SK-N-SH (cell line): ENCODE results near the gene TMPRSS2. TPM values are rescaled to one million over a fixed set of nuclear protein-coding genes. Genes with fewer than 3 reads are reported as not detected.

Experiments
- CTCF ChIA-PET: fragments of 300-600, 350-600 bp; formaldehyde crosslinking; extraction: SDS; loops from one replicate; lab custom pipeline; 2021; lab: Yijun Ruan, JAX
- POLR2A ChIA-PET: fragments of 350-600 bp; sonication (Branson Sonifier 250); formaldehyde crosslinking; extraction: SDS; loops from one replicate; lab custom pipeline; 2020; ENCODE audit warnings: antibody characterized with exemption, inconsistent platforms; lab: Yijun Ruan, JAX
- DNase-seq: peaks from one replicate; pipeline ENCODE4 v3.0.0; 2012
- H2AFZ ChIP-seq: fragments of 200-600 bp; sonication (generic); 2 replicates; pipeline ENCODE4 v1.8.1; 2016; ENCODE audit warnings: antibody characterized with exemption, mild to moderate bottlenecking, low read depth
- H3F3A ChIP-seq: fragments of 200-600 bp; sonication (generic); replicated peaks from 2 replicates; pipeline ENCODE3; 2016; ENCODE audit warnings: antibody characterized with exemption, mild to moderate bottlenecking; ENCODE audit not compliant: insufficient read depth
- H3K27ac ChIP-seq, 2 experiments: fragments of 200-500 bp in 1 of 2; fragments of 200-600 bp in 1 of 2; sonication (Bioruptor generic) in 1 of 2; sonication (generic), shearing (Covaris generic) in 1 of 2; 2 replicates each; pipeline versions ENCODE4 v1.5.1 to v1.6.1; 2014 to 2016; ENCODE audit warnings: low read depth in 2 of 2, inconsistent platforms in 1 of 2, low read length in 1 of 2, mild to moderate bottlenecking in 1 of 2, mixed read lengths in 1 of 2
- H3K27me3 ChIP-seq: fragments of 200-600 bp; sonication (generic), shearing (Covaris generic); 2 replicates; pipeline ENCODE4 v1.6.1; 2016; ENCODE audit warnings: mixed run types; ENCODE audit not compliant: insufficient read depth
- H3K36me3 ChIP-seq, 2 experiments: fragments of 200-500 bp in 1 of 2; fragments of 200-600 bp in 1 of 2; sonication (Bioruptor generic) in 1 of 2; sonication (generic) in 1 of 2; replicated peaks in 1 of 2; 2 replicates each; pipeline versions ENCODE3 to v1.5.1; 2014 to 2016; ENCODE audit warnings: low read length in 1 of 2, mild to moderate bottlenecking in 1 of 2; ENCODE audit not compliant: insufficient read depth in 2 of 2, control insufficient read depth in 1 of 2
- H3K4me1 ChIP-seq, 2 experiments: fragments of 200-500 bp in 1 of 2; fragments of 200-600 bp in 1 of 2; sonication (Bioruptor generic) in 1 of 2; sonication (generic), shearing (Covaris generic) in 1 of 2; 2 replicates each; pipeline versions ENCODE4 v1.5.1 to v1.6.1; 2014 to 2016; ENCODE audit warnings: low read depth in 1 of 2, low read length in 1 of 2, mixed run types in 1 of 2; ENCODE audit not compliant: insufficient read depth in 2 of 2, control insufficient read depth in 1 of 2
- H3K4me2 ChIP-seq: fragments of 200-600 bp; sonication (generic), shearing (Covaris generic); 2 replicates; pipeline ENCODE4 v1.6.1; 2017; ENCODE audit warnings: mixed run types
- H3K4me3 ChIP-seq, 2 experiments: fragments of 200-500 bp in 1 of 2; fragments of 200-600 bp in 1 of 2; sonication (Bioruptor generic) in 1 of 2; sonication (generic), shearing (Covaris generic) in 1 of 2; 2 replicates each; pipeline versions ENCODE4 v1.5.1 to v1.8.1; 2014 to 2016; ENCODE audit warnings: low read depth in 2 of 2, inconsistent platforms in 1 of 2, low read length in 1 of 2, mild to moderate bottlenecking in 1 of 2, mixed read lengths in 1 of 2, moderate library complexity in 1 of 2
- H3K79me2 ChIP-seq: fragments of 200-600 bp; sonication (generic); 2 replicates; pipeline ENCODE4 v1.8.1; 2017; ENCODE audit warnings: mild to moderate bottlenecking; ENCODE audit not compliant: insufficient read depth
- H3K9ac ChIP-seq: fragments of 200-600 bp; sonication (generic); 2 replicates; pipeline ENCODE4 v1.6.1; 2017; ENCODE audit warnings: mixed run types
- H3K9me2 ChIP-seq: fragments of 200-600 bp; sonication (generic); 2 replicates; pipeline ENCODE4 v1.6.1; 2017; ENCODE audit warnings: mixed run types
- H3K9me3 ChIP-seq: fragments of 200-600 bp; sonication (generic); 2 replicates; pipeline ENCODE4 v1.6.1; 2017; ENCODE audit warnings: mixed run types, mild to moderate bottlenecking, moderate library complexity
- H4K20me1 ChIP-seq: fragments of 200-600 bp; sonication (generic); 2 replicates; pipeline ENCODE4 v1.6.1; 2017; ENCODE audit warnings: mild to moderate bottlenecking, mixed run types; ENCODE audit not compliant: insufficient read depth
- ELF1 ChIP-seq: IDR thresholded peaks from 2 replicates; pipeline ENCODE4 v1.4.0; 2012
- FOSL2 ChIP-seq: IDR thresholded peaks from 2 replicates; pipeline ENCODE4 v1.4.0; 2012; ENCODE audit warnings: low read depth, mild to moderate bottlenecking, moderate library complexity, borderline replicate concordance
- FOXJ3 ChIP-seq: sonication (generic); formaldehyde crosslinking; IDR thresholded peaks from 2 replicates; pipeline ENCODE4 v1.5.1; 2020; ENCODE audit warnings: mild to moderate bottlenecking, missing genetic modification reagents
- FOXM1 ChIP-seq: IDR thresholded peaks from 2 replicates; pipeline ENCODE4 v1.4.0; 2012; ENCODE audit warnings: low read depth, mild to moderate bottlenecking
- IRF3 ChIP-seq: fragments of 150-350 bp; IDR thresholded peaks from 2 replicates; pipeline ENCODE4 v1.6.1; 2016; ENCODE audit warnings: mild to moderate bottlenecking, low read depth, low read length
- MEF2A ChIP-seq: IDR thresholded peaks from 2 replicates; pipeline ENCODE4 v1.4.0; 2012; ENCODE audit warnings: low read depth, borderline replicate concordance
- RCOR1 ChIP-seq: fragments of 150-350 bp; IDR thresholded peaks from 2 replicates; pipeline ENCODE4 v1.6.1; 2017; ENCODE audit warnings: antibody characterized with exemption, low read length
- RXRA ChIP-seq: IDR thresholded peaks from 2 replicates; pipeline ENCODE4 v1.4.0; 2012; ENCODE audit warnings: low read depth, mild to moderate bottlenecking, borderline replicate concordance
- SMC3 ChIP-seq: IDR thresholded peaks from 2 replicates; pipeline ENCODE4 v1.6.1; 2012; ENCODE audit warnings: low read depth, low read length, improper control_type of control experiment
- TAF1 ChIP-seq: IDR thresholded peaks from 2 replicates; pipeline ENCODE4 v1.6.1; 2012; ENCODE audit warnings: low read depth, mild to moderate bottlenecking, low read length, moderate library complexity, borderline replicate concordance
- whole genome bisulfite sequencing: methylation state at CpG from one replicate; pipeline ENCODE4 v1.1.6; 2017; ENCODE audit warnings: low lambda C conversion rate; 5-methylcytosine and 5-hydroxymethylcytosine counted together
- polyA plus RNA-seq, 3 experiments: library from polyadenylated mRNA; depleted of rRNA; stranded (reverse); fragments of >200 nt; gene quantifications; 2 replicates each; pipeline ENCODE4 v1.2.3, GENCODE V29; 2012
- TF ChIP-seq, protein P1 (sequence below): IDR thresholded peaks from 2 replicates; pipeline ENCODE4 v1.6.1; 2012; ENCODE audit warnings: mild to moderate bottlenecking, low read depth, low read length, moderate library complexity
- TF ChIP-seq, protein P2 (sequence below): fragments of 150-350 bp; IDR thresholded peaks from 2 replicates; pipeline ENCODE4 v1.6.1; 2017; ENCODE audit warnings: antibody characterized with exemption, low read length, low read depth, borderline replicate concordance

TMPRSS2 gene
- polyA plus RNA-seq (2012; rRNA removed) = not detected in 2 replicates
- polyA plus RNA-seq (2012; cell fraction: cytosol; rRNA removed) = not detected in 2 replicates
- polyA plus RNA-seq (2012; cell fraction: nucleus; rRNA removed) = not detected in 2 replicates

GRCh38 chr21:41507521-41508414, at the start of gene TMPRSS2:
TMPRSS2 (minus strand) TSS chr21:41508158; CDS start chr21:41498133, 10,025 bp downstream.
- WGBS = 0% methylated on average over 16 of the region's 85 CpGs

GRCh38 chr21:41555057-41555456, 47.1 kb upstream of the TMPRSS2 start:
- WGBS = 0% methylated on average over 1 of the region's 1 CpG
- Histone ChIP-seq H3K4me1 (no peaks in the 10 kb centered on the region), H4K20me1 (no peaks in the 10 kb centered on the region), H3K4me2 (no peak overlapping the region), H3K9ac (no peak overlapping the region), H3K9me3 (no peaks in the 10 kb centered on the region), H3K27ac (no peak overlapping the region), H3K36me3 (no peaks in the 10 kb centered on the region), H3F3A (no peaks in the 10 kb centered on the region), H2AFZ (no peak overlapping the region), H3K4me3 (no peak overlapping the region), H3K27me3 (peaks cover 7% of the 10 kb centered on the region; the same call in 1 of the 2 replicates), H3K79me2 (no peaks in the 10 kb centered on the region), H3K9me2 (no peaks in the 10 kb centered on the region)
- CTCF ChIA-PET = no interaction called here
- POLR2A ChIA-PET = no interaction called here
- no peak for DNase-seq
- TF ChIP-seq, protein P1, sequence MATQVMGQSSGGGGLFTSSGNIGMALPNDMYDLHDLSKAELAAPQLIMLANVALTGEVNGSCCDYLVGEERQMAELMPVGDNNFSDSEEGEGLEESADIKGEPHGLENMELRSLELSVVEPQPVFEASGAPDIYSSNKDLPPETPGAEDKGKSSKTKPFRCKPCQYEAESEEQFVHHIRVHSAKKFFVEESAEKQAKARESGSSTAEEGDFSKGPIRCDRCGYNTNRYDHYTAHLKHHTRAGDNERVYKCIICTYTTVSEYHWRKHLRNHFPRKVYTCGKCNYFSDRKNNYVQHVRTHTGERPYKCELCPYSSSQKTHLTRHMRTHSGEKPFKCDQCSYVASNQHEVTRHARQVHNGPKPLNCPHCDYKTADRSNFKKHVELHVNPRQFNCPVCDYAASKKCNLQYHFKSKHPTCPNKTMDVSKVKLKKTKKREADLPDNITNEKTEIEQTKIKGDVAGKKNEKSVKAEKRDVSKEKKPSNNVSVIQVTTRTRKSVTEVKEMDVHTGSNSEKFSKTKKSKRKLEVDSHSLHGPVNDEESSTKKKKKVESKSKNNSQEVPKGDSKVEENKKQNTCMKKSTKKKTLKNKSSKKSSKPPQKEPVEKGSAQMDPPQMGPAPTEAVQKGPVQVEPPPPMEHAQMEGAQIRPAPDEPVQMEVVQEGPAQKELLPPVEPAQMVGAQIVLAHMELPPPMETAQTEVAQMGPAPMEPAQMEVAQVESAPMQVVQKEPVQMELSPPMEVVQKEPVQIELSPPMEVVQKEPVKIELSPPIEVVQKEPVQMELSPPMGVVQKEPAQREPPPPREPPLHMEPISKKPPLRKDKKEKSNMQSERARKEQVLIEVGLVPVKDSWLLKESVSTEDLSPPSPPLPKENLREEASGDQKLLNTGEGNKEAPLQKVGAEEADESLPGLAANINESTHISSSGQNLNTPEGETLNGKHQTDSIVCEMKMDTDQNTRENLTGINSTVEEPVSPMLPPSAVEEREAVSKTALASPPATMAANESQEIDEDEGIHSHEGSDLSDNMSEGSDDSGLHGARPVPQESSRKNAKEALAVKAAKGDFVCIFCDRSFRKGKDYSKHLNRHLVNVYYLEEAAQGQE = no peak
- TF ChIP-seq TAF1 = no peak
- TF ChIP-seq FOSL2 = no peak
- no peak for TF ChIP-seq ELF1
- TF ChIP-seq, protein P2, sequence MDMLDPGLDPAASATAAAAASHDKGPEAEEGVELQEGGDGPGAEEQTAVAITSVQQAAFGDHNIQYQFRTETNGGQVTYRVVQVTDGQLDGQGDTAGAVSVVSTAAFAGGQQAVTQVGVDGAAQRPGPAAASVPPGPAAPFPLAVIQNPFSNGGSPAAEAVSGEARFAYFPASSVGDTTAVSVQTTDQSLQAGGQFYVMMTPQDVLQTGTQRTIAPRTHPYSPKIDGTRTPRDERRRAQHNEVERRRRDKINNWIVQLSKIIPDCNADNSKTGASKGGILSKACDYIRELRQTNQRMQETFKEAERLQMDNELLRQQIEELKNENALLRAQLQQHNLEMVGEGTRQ = no peak
- no peak for TF ChIP-seq RCOR1
- TF ChIP-seq MEF2A = no peak
- no peak for TF ChIP-seq RXRA

More at GRCh38 chr21:41507521-41508414, at the start of gene TMPRSS2:
- Histone ChIP-seq H3K36me3 (no peaks in the 10 kb centered on the region), H3K9me2 (no peaks in the 10 kb centered on the region), H3K9me3 (no peaks in the 10 kb centered on the region), H3K4me2 (no peak within 1 kb of the TSS), H3K27ac (no peak within 1 kb of the TSS), H2AFZ (no peak within 1 kb of the TSS), H3K4me1 (no peaks in the 10 kb centered on the region), H3K79me2 (no peaks in the 10 kb centered on the region), H4K20me1 (no peaks in the 10 kb centered on the region), H3F3A (no peaks in the 10 kb centered on the region), H3K4me3 (no peak within 1 kb of the TSS), H3K9ac (no peak within 1 kb of the TSS), H3K27me3 (peaks cover 21% of the 10 kb centered on the region; the same call in 1 of the 2 replicates)
- POLR2A ChIA-PET = no interaction called here
- no peak for DNase-seq
- CTCF ChIA-PET = no interaction called here
- TF ChIP-seq IRF3 (no peak), RCOR1 (no peak), FOXM1 (no peak), FOXJ3 (CRISPR knock-in tag) (no peak), SMC3 (no peak)
- TF ChIP-seq, protein P1 = no peak
